K562 (cell line): Measurements from ENCODE around the gene SYNGR4. TPM values are rescaled to one million over a fixed set of nuclear protein-coding genes. Genes with fewer than 3 reads are reported as not detected.

Source experiments
- ARID2 ChIP-seq: fragments of 450-650 bp; IDR thresholded peaks from 2 replicates; pipeline ENCODE4 v1.6.1; 2017; ENCODE audit warnings: antibody characterized with exemption, mild to moderate bottlenecking
- ASH1L ChIP-seq: fragments of 450-650 bp; IDR thresholded peaks from 2 replicates; pipeline ENCODE4 v1.6.1; 2018; ENCODE audit warnings: borderline replicate concordance, mild to moderate bottlenecking, low read depth; ENCODE audit not compliant: partially characterized antibody
- FIP1L1 ChIP-seq: fragments of 200-400 bp; formaldehyde crosslinking; IDR thresholded peaks from 2 replicates; pipeline ENCODE4 v1.6.1; 2018; ENCODE audit warnings: mild to moderate bottlenecking, low read depth, low read length; ENCODE audit not compliant: poor library complexity, severe bottlenecking
- GMEB1 ChIP-seq: fragments of 250-450 bp; sonication (Bioruptor Pico); IDR thresholded peaks from 2 replicates; pipeline ENCODE4 v1.4.0; 2020; ENCODE audit warnings: mild to moderate bottlenecking
- HCFC1 ChIP-seq: IDR thresholded peaks from 2 replicates; pipeline ENCODE4 v1.6.1; 2012; ENCODE audit warnings: low read depth, low read length, improper control_type of control experiment
- JUN ChIP-seq, 2 experiments: sonication (generic) in 1 of 2; formaldehyde crosslinking in 1 of 2; IDR thresholded peaks; 2 replicates each; pipeline versions ENCODE4 v1.6.1 to v1.8.0; 2012 to 2022; ENCODE audit warnings: borderline replicate concordance in 2 of 2, mild to moderate bottlenecking in 2 of 2, improper control_type of control experiment in 1 of 2, low read depth in 1 of 2, low read length in 1 of 2, missing genetic modification reagents in 1 of 2
- TCF3 ChIP-seq: sonication (generic); formaldehyde crosslinking; IDR thresholded peaks from 2 replicates; pipeline ENCODE4 v1.4.0; 2020; ENCODE audit warnings: mild to moderate bottlenecking, missing genetic modification reagents
- TRIM24 ChIP-seq, 2 experiments: fragments of 450-650 bp; IDR thresholded peaks; 2 replicates each; pipeline ENCODE4 v1.6.1; 2016
- ZBTB26 ChIP-seq: fragments of 450-650 bp; formaldehyde crosslinking; IDR thresholded peaks from 2 replicates; pipeline ENCODE4 v1.4.0; 2022; ENCODE audit warnings: missing genetic modification characterization
- ZBTB40 ChIP-seq, 2 experiments: fragments of 450-650 bp in 1 of 2; sonication (generic) in 1 of 2; formaldehyde crosslinking in 1 of 2; IDR thresholded peaks; 2 replicates each; pipeline versions ENCODE4 v1.7.1 to v1.9.0; 2016 to 2022; ENCODE audit warnings: inconsistent platforms in 1 of 2, mild to moderate bottlenecking in 1 of 2, missing genetic modification reagents in 1 of 2
- ZNF655 ChIP-seq: fragments of 250-450 bp; sonication (Bioruptor Pico); IDR thresholded peaks from 2 replicates; pipeline ENCODE4 v1.5.0; 2021
- polyA plus RNA-seq, 8 experiments: library from polyadenylated mRNA; depleted of rRNA in 4 of 8; stranded (reverse) in 5 of 8; unstranded in 3 of 8; fragments of >200 nt; fragmentation: Nextera tagmentation in 2 of 8; fragmentation: Illumina TruSeq in 1 of 8; extraction: Ambion mirVana in 2 of 8; extraction: Trizol in 1 of 8; gene quantifications; 2 replicates each; pipeline versions ENCODE4 v1.2.1 to v1.2.3, GENCODE V29; 2011 to 2014; ENCODE audit warnings: inconsistent platforms in 1 of 8, missing spikeins in 1 of 8
- total RNA-seq, 7 experiments: library from RNA; depleted of rRNA in 6 of 7; stranded (reverse); fragments of >200 nt in 6 of 7; fragmentation: Illumina TruSeq in 2 of 7; extraction: Trizol in 2 of 7; gene quantifications; 2 replicates each; pipeline versions ENCODE4 v1.2.1 to v1.2.3, GENCODE V29; 2011 to 2021; ENCODE audit warnings: low replicate concordance in 1 of 7

The SYNGR4 gene
- total and polyA plus RNA-seq, 9 of the 15 experiments (the other 6 are each of a cell fraction or from before 2014, with no cell fraction given) = 0.07 to 0.14 TPM; not detected in 7

GRCh38 chr19:48333467-48334384 lies 30.4 kb upstream of the SYNGR4 start (continued):
- TF ChIP-seq GMEB1 (CRISPR knock-in tag) = peak; percentile 44; the same call in 1 of the 2 replicates
- TF ChIP-seq ARID2 = peak; percentile 92
- TF ChIP-seq FIP1L1 = peak; percentile 70
- 0 out of 2 replicates have a peak, but pooled peaks have one; percentile 59 for TF ChIP-seq ZBTB26 (CRISPR knock-in tag)
- peak; percentile 51; the same call in 1 of the 2 replicates for TF ChIP-seq ZBTB40 (IDR thresholded peaks at IDR 0.05)
- TF ChIP-seq ZBTB40 (CRISPR knock-in tag; IDR thresholded peaks at IDR 0.05) = no peak
- TF ChIP-seq HCFC1 = 0 out of 2 replicates have a peak, but pooled peaks have one; percentile 7
- no peak for TF ChIP-seq ASH1L
- peak in 1 of 2 experiments; percentile 24; a peak in 1 of 4 replicates for TF ChIP-seq TRIM24 (IDR thresholded peaks at IDR 0.05)
- no peak for TF ChIP-seq ZNF655 (CRISPR knock-in tag)
- 0 out of 2 replicates have a peak, but pooled peaks have one; percentile 16 for TF ChIP-seq TCF3 (CRISPR knock-in tag)
- TF ChIP-seq JUN (IDR thresholded peaks at IDR 0.05; ENCODE audit: borderline replicate concordance, low read depth, low read length) = no peak
- TF ChIP-seq JUN (CRISPR knock-in tag; IDR thresholded peaks at IDR 0.05; ENCODE audit: borderline replicate concordance) = no peak
